Fibroblast of mammary gland (primary cell): Measurements from ENCODE around the gene SELPLG.

Experiments used
- DNase-seq: peaks from one replicate; pipeline ENCODE4 v3.0.0-alpha.2; 2010; ENCODE audit warnings: low read depth
- H3K4me3 ChIP-seq: 2 replicates; pipeline ENCODE4 v1.5.1; 2011; ENCODE audit warnings: low read depth, mild to moderate bottlenecking, low read length, moderate library complexity; ENCODE audit not compliant: control insufficient read depth
- TF ChIP-seq, protein P1 (sequence below): conservative IDR thresholded peaks from 2 replicates; pipeline ENCODE4 v1.5.1; 2011; ENCODE audit warnings: low read depth, low read length, inconsistent platforms; ENCODE audit not compliant: control insufficient read depth, insufficient read depth

SELPLG gene

DNA sequence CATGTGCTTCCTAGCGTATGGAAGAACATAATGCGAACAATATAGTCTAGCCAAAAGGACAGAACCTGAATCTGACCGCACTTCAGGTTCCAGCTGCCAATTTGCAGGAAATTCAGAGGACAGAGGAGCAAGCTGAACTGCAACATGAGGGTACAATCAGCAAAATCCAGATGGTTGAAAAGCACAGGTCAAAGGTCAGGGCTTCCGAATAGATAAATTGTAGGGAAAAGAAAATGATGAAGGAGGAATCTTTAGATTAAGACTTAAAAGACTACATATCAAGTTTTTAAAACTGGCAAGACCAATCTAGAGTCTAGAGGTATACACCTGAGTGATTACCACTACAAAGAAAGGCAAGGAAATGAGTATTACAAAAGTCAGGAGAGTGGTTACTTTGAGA, 42.1 kb upstream of the SELPLG start:
- H3K4me3 ChIP-seq = no peak overlapping the region
- DNase-seq = no peak
- TF ChIP-seq, protein P1, sequence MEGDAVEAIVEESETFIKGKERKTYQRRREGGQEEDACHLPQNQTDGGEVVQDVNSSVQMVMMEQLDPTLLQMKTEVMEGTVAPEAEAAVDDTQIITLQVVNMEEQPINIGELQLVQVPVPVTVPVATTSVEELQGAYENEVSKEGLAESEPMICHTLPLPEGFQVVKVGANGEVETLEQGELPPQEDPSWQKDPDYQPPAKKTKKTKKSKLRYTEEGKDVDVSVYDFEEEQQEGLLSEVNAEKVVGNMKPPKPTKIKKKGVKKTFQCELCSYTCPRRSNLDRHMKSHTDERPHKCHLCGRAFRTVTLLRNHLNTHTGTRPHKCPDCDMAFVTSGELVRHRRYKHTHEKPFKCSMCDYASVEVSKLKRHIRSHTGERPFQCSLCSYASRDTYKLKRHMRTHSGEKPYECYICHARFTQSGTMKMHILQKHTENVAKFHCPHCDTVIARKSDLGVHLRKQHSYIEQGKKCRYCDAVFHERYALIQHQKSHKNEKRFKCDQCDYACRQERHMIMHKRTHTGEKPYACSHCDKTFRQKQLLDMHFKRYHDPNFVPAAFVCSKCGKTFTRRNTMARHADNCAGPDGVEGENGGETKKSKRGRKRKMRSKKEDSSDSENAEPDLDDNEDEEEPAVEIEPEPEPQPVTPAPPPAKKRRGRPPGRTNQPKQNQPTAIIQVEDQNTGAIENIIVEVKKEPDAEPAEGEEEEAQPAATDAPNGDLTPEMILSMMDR = no peak

DNA sequence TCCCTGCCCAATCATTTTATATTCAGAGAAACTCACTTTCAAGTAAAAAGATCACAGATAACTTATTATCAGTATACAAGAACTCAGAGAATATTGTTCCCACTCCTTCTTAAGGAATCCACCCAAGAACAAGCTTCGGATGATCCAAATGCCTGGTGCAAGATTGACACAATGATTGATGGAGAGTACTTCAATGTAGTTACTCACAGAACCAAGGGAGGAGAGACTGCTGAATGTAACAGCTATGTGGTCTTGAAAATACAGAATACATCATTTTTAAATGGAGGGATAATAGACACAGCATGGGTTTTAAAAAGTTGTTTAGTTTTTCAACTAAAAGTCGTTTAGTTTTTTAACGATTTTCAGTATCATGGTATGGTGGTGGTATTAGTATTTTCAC, 38.4 kb upstream of the SELPLG start:
- TF ChIP-seq, protein P1 = no peak
- DNase-seq = no peak

DNA sequence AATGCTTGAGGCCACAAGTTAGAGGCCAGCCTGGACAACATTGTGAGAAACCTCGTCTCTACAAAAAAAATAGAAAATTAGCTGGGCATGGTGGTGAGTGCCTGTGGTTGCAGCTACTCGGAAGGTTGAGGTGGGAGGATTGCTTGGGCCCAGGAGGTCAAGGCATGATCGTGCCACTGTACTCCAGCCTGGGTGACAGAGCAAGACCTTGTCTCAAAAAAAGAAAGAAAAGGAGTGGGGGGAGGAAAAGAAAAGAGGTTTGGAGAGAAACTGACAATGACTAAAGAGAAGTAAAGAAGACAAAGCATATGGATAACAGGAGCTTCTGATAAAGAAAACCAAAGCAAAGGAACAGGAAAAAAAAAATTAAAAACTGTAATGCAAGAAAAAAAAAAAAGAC, 37.4 kb upstream of the SELPLG start:
- DNase-seq = no peak
- TF ChIP-seq, protein P1 = no peak

More for the DNA sequence above, 38.4 kb upstream of the SELPLG start:
- H3K4me3 ChIP-seq = no peak overlapping the region

DNA sequence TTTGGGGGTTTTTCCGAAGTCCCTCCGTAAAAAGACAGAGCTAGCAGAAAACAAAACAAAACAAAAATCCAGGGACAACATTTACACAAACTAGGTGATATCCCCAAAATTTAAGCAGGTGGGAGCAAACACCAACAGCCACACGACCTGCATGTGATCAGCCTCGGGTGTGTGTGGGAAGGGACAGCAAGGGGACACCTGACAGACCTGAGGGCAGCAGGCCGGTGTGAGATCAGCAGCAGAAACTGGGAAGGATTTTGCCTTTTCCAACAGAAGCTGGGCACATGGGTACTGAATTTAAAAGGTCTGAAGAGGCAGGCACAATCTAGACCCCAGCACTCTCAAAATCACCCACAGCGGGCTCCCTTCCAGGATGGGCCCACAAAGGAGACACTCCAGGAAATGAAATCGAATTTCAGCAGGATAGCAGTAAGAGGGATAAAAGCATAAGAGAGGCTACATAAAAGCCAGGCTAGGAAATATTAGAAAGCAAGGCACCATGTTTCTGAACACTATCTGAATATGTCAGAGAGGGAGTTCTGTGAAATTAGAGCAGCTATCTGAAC, 36.5 kb upstream of the SELPLG start:
- TF ChIP-seq, protein P1 = no peak
- H3K4me3 ChIP-seq = no peak overlapping the region
- no peak for DNase-seq

More for the DNA sequence above, 37.4 kb upstream of the SELPLG start:
- no peak overlapping the region for H3K4me3 ChIP-seq

DNA sequence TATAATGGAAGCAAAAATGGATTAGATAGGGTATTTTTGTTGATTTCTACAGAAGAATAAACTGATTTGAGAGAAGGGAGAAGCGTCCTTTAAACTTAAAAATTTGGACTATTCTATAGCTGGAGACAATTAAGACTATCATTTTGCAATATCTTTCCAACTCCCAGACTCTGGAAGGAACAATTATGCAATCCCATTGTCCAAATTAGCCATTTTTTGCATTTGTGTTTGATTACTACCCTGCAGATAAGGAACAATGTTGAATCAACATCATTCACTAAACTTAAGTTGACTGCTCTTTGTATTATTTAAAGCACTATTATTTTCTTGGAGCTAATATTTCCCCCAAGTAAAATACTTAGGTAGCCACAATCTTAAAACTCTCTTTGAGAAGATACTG, 34.8 kb upstream of the SELPLG start:
- DNase-seq = peak; percentile 67

DNA sequence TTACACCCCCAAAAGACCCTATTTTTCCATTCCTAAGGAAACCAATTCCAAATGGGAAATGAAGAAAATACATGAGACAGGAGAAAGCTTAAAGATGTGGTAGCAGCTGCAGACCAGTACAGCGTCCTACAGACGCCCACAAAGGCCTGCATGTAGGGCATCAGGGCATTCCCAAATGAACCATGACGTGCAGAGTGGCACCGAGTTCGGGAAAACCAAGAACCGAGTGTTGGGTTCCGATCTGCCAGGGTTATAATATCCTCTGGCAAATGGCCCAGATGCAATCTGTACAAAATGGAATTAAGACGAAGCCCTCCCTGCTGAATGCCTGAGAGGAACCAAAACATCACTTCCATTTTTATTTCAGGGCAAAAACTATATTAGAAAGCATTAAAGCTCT, 34.4 kb upstream of the SELPLG start:
- no peak for DNase-seq
- H3K4me3 ChIP-seq = no peak overlapping the region
- TF ChIP-seq, protein P1 = no peak

More for the DNA sequence above, 34.8 kb upstream of the SELPLG start:
- TF ChIP-seq, protein P1 = no peak
- no peak overlapping the region for H3K4me3 ChIP-seq

DNA sequence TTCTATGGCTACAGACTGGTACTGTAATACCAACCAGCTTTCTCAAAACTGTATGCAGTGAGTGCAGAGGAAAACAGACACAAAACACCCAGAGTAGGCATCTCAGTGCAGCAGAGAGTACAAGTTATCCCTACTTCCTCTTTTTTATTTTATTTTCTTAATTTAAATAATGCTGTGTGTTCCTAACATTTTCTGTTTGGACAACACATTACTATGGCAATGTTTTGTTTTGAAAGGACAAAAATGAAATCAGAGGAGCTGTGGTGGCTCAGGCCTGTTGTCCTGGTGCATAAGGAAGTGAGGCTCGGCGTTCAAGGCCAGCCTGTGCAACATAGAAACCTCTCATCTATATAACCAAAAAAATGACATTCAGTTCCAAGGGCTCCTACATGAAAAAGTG, 33.7 kb upstream of the SELPLG start:
- no peak overlapping the region for H3K4me3 ChIP-seq
- no peak for DNase-seq
- TF ChIP-seq, protein P1 = no peak
